Measurements from ENCODE around the gene GPR4.

DNA sequence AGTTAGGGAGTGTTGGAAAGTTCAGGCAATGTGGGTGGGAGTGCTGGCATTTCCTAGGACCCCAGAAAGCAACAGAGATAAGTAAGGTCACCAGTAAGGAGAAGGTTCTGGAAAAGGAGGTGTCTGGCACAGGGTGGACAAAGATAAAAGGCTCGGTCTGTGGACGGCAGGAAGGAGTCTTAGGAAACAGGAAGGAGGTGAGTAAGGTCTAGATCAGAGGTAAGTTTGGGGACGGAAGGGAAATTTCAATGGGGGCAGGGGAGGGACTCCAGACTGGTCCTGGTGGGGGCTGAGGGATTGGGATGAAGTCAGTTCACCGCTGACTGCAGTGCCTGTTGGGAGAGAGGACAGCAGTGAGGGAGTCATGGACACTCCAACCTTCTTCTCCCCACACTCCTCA lies 9.6 kb downstream of the GPR4 start:
- TF ChIP-seq POLR2A (IDR thresholded peaks at IDR 0.05): no peak
- TF ChIP-seq, protein P1, sequence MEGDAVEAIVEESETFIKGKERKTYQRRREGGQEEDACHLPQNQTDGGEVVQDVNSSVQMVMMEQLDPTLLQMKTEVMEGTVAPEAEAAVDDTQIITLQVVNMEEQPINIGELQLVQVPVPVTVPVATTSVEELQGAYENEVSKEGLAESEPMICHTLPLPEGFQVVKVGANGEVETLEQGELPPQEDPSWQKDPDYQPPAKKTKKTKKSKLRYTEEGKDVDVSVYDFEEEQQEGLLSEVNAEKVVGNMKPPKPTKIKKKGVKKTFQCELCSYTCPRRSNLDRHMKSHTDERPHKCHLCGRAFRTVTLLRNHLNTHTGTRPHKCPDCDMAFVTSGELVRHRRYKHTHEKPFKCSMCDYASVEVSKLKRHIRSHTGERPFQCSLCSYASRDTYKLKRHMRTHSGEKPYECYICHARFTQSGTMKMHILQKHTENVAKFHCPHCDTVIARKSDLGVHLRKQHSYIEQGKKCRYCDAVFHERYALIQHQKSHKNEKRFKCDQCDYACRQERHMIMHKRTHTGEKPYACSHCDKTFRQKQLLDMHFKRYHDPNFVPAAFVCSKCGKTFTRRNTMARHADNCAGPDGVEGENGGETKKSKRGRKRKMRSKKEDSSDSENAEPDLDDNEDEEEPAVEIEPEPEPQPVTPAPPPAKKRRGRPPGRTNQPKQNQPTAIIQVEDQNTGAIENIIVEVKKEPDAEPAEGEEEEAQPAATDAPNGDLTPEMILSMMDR (IDR thresholded peaks at IDR 0.05): no peak

Measured in thyroid gland (tissue), 4 donors.